ENCODE data around the gene MYLK4. TPM values are rescaled to one million over a fixed set of nuclear protein-coding genes. Genes with fewer than 3 reads are reported as not detected.

Gene MYLK4
- total RNA-seq, 3 donors from 2014 or later, result 1.3 to 1.9 (median 1.4) TPM

DNA sequence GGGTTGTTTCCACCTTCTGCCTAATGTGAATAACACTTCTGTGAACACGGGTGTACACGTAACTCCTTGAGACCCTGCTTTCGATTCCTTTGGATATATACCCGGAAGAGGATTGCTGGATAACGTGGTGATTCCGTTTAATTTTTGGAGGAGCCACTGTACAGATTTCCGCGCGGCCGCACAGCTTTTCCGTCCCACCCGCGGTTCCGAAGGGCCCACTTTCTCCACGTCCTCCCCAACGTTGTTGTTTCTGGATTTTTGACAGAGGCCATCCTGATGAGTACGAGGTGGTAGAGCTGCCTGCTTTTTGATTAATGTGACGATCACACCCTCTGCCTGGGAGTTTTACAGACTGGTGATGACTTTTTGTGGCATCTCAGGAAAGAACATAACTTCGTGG, 114.0 kb downstream of the MYLK4 start:
- Histone ChIP-seq H3K36me3 (no peaks in the 10 kb centered on the region), H3K9me3 (no peaks in the 10 kb centered on the region), H3K27me3 (no peaks in the 10 kb centered on the region), H3K4me1 (peaks cover 0 to 3% of the 10 kb centered on the region in 2 donors), H3K27ac (no peak overlapping the region), H3K4me3 (no peak overlapping the region)
- intact Hi-C loops (cut with DNase I; ENCODE audit: low total_unique reads), result loop anchor here (10.0 kb wide), 1 partner anchor 1042 kb away; no protein-coding TSS in a partner anchor
- TF ChIP-seq POLR2A (IDR thresholded peaks at IDR 0.05) (no peak), POLR2AphosphoS5 (IDR thresholded peaks at IDR 0.05) (no peak), CTCF (IDR thresholded peaks at IDR 0.05) (no peak)
- no peak for DNase-seq (ENCODE audit: low spot score in 2 of 2)

DNA sequence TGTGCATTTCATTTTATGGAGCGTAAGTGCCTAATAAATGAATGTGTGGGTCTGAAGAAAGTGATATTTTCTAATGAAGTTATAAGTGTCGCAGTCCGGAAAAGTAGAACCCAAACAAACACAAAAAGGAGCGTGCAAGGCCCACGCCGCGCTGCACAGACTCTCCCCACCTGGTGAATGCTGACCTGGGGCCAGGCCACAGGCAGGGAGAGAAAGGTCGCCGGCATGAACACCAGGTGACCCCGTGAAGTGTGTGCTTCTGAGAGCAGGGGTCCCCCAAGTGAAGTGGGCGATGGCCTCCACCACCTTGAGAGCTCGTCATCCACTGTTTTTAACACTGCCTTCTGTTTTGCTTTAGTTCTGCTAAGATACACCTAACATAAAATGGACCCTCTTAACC, 114.8 kb downstream of the MYLK4 start:
- TF ChIP-seq CTCF (IDR thresholded peaks at IDR 0.05), result no peak
- TF ChIP-seq POLR2AphosphoS5 (IDR thresholded peaks at IDR 0.05), result no peak
- no peak for TF ChIP-seq POLR2A (IDR thresholded peaks at IDR 0.05)
- no peak for DNase-seq (ENCODE audit: low spot score in 2 of 2)
- Histone ChIP-seq H3K9me3 (no peaks in the 10 kb centered on the region), H3K27me3 (no peaks in the 10 kb centered on the region), H3K4me1 (peaks cover 0 to 3% of the 10 kb centered on the region in 2 donors), H3K27ac (no peak overlapping the region), H3K36me3 (no peaks in the 10 kb centered on the region), H3K4me3 (no peak overlapping the region)
- intact Hi-C loops (cut with DNase I; ENCODE audit: low total_unique reads), result loop anchor here (10.0 kb wide), 1 partner anchor 1041 kb away; no protein-coding TSS in a partner anchor

DNA sequence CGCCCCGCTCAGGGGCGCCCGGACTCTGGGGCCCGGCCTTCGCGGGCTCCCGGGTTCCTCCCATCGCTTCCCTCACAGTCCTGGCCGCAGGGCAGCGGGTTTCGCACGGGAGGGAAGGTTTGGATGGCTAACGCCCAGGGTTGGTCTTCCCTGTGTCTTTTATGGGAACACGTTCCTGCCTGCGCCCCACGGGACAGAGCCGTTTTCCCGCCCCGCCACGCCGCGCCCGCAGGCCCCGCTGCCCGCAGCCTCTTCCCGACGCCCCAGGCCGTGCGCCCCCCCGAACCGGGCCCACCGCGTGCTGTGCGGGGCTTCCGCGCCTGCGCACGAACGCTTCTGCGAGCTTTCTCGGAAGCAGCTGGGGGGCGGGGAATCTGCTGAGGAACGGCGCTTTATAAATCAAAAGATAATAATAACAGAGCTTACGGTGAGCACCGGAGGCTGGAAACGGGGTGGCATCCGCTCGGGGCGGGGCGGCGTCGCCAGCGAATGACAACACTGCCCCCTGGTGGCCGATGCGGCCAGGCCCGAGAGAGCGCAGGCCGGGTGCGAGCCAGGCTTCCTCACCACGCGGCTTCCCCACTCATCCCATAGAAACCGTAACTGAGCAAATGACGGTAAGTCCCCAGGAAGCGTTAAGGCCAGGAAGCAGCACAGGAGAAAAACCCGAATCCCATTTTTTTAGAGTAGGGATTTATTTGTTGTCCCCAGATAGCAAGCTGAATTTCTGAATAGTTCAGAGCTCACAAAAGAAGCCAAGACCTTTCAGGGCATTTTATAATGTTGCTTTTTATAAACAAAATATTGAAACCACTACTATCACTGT, 116.4 kb downstream of the MYLK4 start:
- Histone ChIP-seq H3K27me3 (no peaks in the 10 kb centered on the region), H3K9me3 (no peaks in the 10 kb centered on the region), H3K36me3 (no peaks in the 10 kb centered on the region), H3K4me1 (peaks cover 0 to 3% of the 10 kb centered on the region in 2 donors), H3K27ac (peak overlapping the region; percentile 86 to 90), H3K4me3 (peak overlapping the region; percentile 43 to 81 (median 61))
- TF ChIP-seq POLR2AphosphoS5 (IDR thresholded peaks at IDR 0.05) (peak; percentile 19 to 41 (median 34)), CTCF (IDR thresholded peaks at IDR 0.05) (peak; percentile 93 to 97 (median 94)), POLR2A (IDR thresholded peaks at IDR 0.05) (no peak)
- peak; percentile 63 to 82 for DNase-seq (ENCODE audit: low spot score in 2 of 2)
- intact Hi-C loops (cut with DNase I; ENCODE audit: low total_unique reads), result loop anchor here (10.0 kb wide), 1 partner anchor 1040 kb away; no protein-coding TSS in a partner anchor

GRCh38 chr6:2633736-2634135, 117.0 kb downstream of the MYLK4 start:
- no peaks in the 10 kb centered on the region for H3K36me3 ChIP-seq
- intact Hi-C loops (cut with DNase I; ENCODE audit: low total_unique reads), result loop anchor here (10.0 kb wide), 1 partner anchor 1039 kb away; no protein-coding TSS in a partner anchor
- no peaks in the 10 kb centered on the region for H3K27me3 ChIP-seq
- DNase-seq (ENCODE audit: low spot score in 2 of 2), result no peak
- H3K27ac ChIP-seq, result peak overlapping the region; percentile 86 to 90
- H3K4me3 ChIP-seq, result peak overlapping the region; percentile 43 to 81 (median 61)
- TF ChIP-seq POLR2A (IDR thresholded peaks at IDR 0.05) (no peak), CTCF (IDR thresholded peaks at IDR 0.05) (no peak), POLR2AphosphoS5 (IDR thresholded peaks at IDR 0.05) (no peak)
- no peaks in the 10 kb centered on the region for H3K9me3 ChIP-seq
- peaks cover 0 to 3% of the 10 kb centered on the region in 2 donors for H3K4me1 ChIP-seq

All from breast epithelium (tissue), 4 donors.